ENCODE results near the gene COG4. TPM values are rescaled to one million over a fixed set of nuclear protein-coding genes. Genes with fewer than 3 reads are reported as not detected.

The COG4 gene
- total RNA-seq, 1 experiment from 2014 or later: 35.5 TPM

DNA sequence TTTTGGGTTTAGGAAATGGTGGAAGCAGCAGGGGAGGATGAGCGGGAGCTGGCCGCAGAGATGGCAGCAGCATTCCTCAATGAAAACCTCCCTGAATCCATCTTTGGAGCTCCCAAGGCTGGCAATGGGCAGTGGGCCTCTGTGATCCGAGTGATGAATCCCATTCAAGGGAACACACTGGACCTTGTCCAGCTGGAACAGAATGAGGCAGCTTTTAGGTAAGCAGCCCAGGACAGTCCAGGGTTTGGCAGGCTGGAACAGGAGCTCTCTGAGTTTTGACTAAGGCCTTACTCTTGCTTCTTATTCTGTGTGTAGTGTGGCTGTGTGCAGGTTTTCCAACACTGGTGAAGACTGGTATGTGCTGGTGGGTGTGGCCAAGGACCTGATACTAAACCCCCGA lies 41.7 kb upstream of the COG4 start:
- Histone ChIP-seq H4K20me1 (ENCODE audit: low read length) (no peaks in the 10 kb centered on the region; the same call in 1 of the 2 replicates), H3K4me1 (ENCODE audit: insufficient read depth, low read length) (no peaks in the 10 kb centered on the region), H3F3A (ENCODE audit: low read length, unreplicated experiment) (no peaks in the 10 kb centered on the region), H3K4me2 (ENCODE audit: low read length) (no peak overlapping the region), H3K9me3 (ENCODE audit: low read length) (no peaks in the 10 kb centered on the region), H3K27me3 (ENCODE audit: low read length) (no peaks in the 10 kb centered on the region), H2AFZ (ENCODE audit: low read length) (no peak overlapping the region), H3K27ac (ENCODE audit: low read length) (no peak overlapping the region), H3K79me2 (ENCODE audit: low read length) (no peaks in the 10 kb centered on the region), H3K9me2 (replicated peaks; ENCODE audit: low read length) (no peaks in the 10 kb centered on the region), H3K9ac (ENCODE audit: low read length) (no peak overlapping the region), H3K4me3 (ENCODE audit: low read length) (no peak overlapping the region), H3K36me3 (ENCODE audit: low read depth, low read length) (peaks cover 80% of the 10 kb centered on the region)
- ATAC-seq: no peak
- no peak for DNase-seq
- BruUV-seq (replicated peaks): no TSS peak
- CTCF ChIA-PET: interaction anchor here (0.5 kb wide), 1 partner anchor 934 kb away, joined by 3 read pairs; no protein-coding TSS in a partner anchor
- TF ChIP-seq EZH2 (IDR thresholded peaks at IDR 0.05; ENCODE audit: low read length, unreplicated experiment): no peak
- no peak for TF ChIP-seq EZH2phosphoT487 (IDR thresholded peaks at IDR 0.05; ENCODE audit: borderline replicate concordance, low read length)
- TF ChIP-seq, protein P1, sequence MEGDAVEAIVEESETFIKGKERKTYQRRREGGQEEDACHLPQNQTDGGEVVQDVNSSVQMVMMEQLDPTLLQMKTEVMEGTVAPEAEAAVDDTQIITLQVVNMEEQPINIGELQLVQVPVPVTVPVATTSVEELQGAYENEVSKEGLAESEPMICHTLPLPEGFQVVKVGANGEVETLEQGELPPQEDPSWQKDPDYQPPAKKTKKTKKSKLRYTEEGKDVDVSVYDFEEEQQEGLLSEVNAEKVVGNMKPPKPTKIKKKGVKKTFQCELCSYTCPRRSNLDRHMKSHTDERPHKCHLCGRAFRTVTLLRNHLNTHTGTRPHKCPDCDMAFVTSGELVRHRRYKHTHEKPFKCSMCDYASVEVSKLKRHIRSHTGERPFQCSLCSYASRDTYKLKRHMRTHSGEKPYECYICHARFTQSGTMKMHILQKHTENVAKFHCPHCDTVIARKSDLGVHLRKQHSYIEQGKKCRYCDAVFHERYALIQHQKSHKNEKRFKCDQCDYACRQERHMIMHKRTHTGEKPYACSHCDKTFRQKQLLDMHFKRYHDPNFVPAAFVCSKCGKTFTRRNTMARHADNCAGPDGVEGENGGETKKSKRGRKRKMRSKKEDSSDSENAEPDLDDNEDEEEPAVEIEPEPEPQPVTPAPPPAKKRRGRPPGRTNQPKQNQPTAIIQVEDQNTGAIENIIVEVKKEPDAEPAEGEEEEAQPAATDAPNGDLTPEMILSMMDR (conservative IDR thresholded peaks at IDR 0.05; ENCODE audit: low read depth, low read length): no peak
- POLR2A ChIA-PET (ENCODE audit: unreplicated experiment): no interaction called here
- intact Hi-C loops (cut with micrococcal nuclease): no loop called here

DNA sequence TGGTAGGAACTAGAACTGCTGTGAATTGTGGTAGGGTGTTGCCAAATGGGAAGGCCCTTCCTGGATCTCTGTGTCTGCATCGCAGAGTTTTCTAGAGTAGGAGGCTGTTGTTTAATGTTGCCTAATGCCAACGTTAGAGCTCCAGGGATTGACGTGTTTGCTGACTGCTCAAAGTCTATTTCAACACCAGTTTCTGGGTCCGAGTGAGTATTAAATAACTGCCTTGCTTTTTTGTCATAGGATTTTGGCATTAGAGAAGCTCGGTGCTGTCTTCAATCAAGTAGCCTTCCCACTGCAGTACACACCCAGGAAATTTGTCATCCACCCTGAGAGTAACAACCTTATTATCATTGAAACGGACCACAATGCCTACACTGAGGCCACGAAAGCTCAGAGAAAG lies 40.3 kb upstream of the COG4 start:
- POLR2A ChIA-PET (ENCODE audit: unreplicated experiment): no interaction called here
- Histone ChIP-seq H2AFZ (ENCODE audit: low read length) (no peak overlapping the region), H3K4me1 (ENCODE audit: insufficient read depth, low read length) (no peaks in the 10 kb centered on the region), H3K9me2 (replicated peaks; ENCODE audit: low read length) (no peaks in the 10 kb centered on the region), H3K27ac (ENCODE audit: low read length) (no peak overlapping the region), H3K9me3 (ENCODE audit: low read length) (no peaks in the 10 kb centered on the region), H3K79me2 (ENCODE audit: low read length) (no peaks in the 10 kb centered on the region), H3F3A (ENCODE audit: low read length, unreplicated experiment) (no peaks in the 10 kb centered on the region), H3K4me3 (ENCODE audit: low read length) (no peak overlapping the region), H3K4me2 (ENCODE audit: low read length) (no peak overlapping the region), H3K9ac (ENCODE audit: low read length) (no peak overlapping the region), H4K20me1 (ENCODE audit: low read length) (no peaks in the 10 kb centered on the region; the same call in 1 of the 2 replicates), H3K27me3 (ENCODE audit: low read length) (no peaks in the 10 kb centered on the region), H3K36me3 (ENCODE audit: low read depth, low read length) (peaks cover 73% of the 10 kb centered on the region)
- DNase-seq (no peak), ATAC-seq (no peak)
- intact Hi-C loops (cut with micrococcal nuclease): no loop called here
- CTCF ChIA-PET: interaction anchor here (0.8 kb wide), 1 partner anchor 47 kb away, joined by 6 read pairs; no protein-coding TSS in a partner anchor
- TF ChIP-seq EZH2 (IDR thresholded peaks at IDR 0.05; ENCODE audit: low read length, unreplicated experiment): no peak
- TF ChIP-seq, protein P1 (conservative IDR thresholded peaks at IDR 0.05; ENCODE audit: low read depth, low read length): no peak
- no peak for TF ChIP-seq EZH2phosphoT487 (IDR thresholded peaks at IDR 0.05; ENCODE audit: borderline replicate concordance, low read length)
- BruUV-seq (replicated peaks): no TSS peak

DNA sequence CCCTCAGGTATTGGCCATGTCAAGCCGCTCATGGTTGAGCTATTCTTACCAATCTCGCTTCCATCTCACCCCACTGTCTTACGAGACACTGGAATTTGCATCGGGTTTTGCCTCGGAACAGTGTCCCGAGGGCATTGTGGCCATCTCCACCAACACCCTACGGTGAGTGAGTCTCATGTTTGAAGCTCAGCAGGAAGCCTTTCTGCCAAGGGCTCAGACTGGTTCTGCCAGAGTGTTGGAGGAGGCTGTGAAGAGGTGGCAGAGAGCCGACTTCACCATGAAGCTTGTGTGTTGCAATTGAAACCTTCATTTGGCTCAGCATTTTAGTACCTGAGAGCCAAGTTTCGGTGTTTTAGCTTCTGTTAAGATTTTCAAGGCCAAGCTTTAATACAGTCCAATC lies 38.3 kb upstream of the COG4 start:
- no peaks in the 10 kb centered on the region for H3K9me2 ChIP-seq (replicated peaks; ENCODE audit: low read length)
- ChIA-PET POLR2A (ENCODE audit: unreplicated experiment) (no interaction called here), CTCF (no interaction called here)
- no peak overlapping the region for H2AFZ ChIP-seq (ENCODE audit: low read length)
- no peaks in the 10 kb centered on the region for H3K27me3 ChIP-seq (ENCODE audit: low read length)
- no peaks in the 10 kb centered on the region for H3K9me3 ChIP-seq (ENCODE audit: low read length)
- no peak overlapping the region for H3K9ac ChIP-seq (ENCODE audit: low read length)
- no peak overlapping the region for H3K4me2 ChIP-seq (ENCODE audit: low read length)
- no peaks in the 10 kb centered on the region for H3K4me1 ChIP-seq (ENCODE audit: insufficient read depth, low read length)
- H3K4me3 ChIP-seq (ENCODE audit: low read length): no peak overlapping the region
- H3F3A ChIP-seq (ENCODE audit: low read length, unreplicated experiment): no peaks in the 10 kb centered on the region
- DNase-seq (no peak), ATAC-seq (no peak)
- TF ChIP-seq, protein P1 (conservative IDR thresholded peaks at IDR 0.05; ENCODE audit: low read depth, low read length): no peak
- no peak for TF ChIP-seq EZH2phosphoT487 (IDR thresholded peaks at IDR 0.05; ENCODE audit: borderline replicate concordance, low read length)
- TF ChIP-seq EZH2 (IDR thresholded peaks at IDR 0.05; ENCODE audit: low read length, unreplicated experiment): no peak
- peaks cover 78% of the 10 kb centered on the region for H3K36me3 ChIP-seq (ENCODE audit: low read depth, low read length)
- no peaks in the 10 kb centered on the region; the same call in 1 of the 2 replicates for H4K20me1 ChIP-seq (ENCODE audit: low read length)
- H3K27ac ChIP-seq (ENCODE audit: low read length): no peak overlapping the region
- H3K79me2 ChIP-seq (ENCODE audit: low read length): no peaks in the 10 kb centered on the region
- no TSS peak for BruUV-seq (replicated peaks)
- intact Hi-C loops (cut with micrococcal nuclease): no loop called here
